BLaER1 treated with 17β-estradiol and CSF1 and Interleukin-3, amounts not matched to agents 10 nM and 100 nM (cell line): Measurements from ENCODE around the gene WIPF2.

Source experiments
- H3K27ac ChIP-seq, 11 experiments: shearing (Covaris generic); formaldehyde crosslinking; 2 replicates each; pipeline ENCODE4 v1.8.1; 2022
- H3K27me3 ChIP-seq, 11 experiments: shearing (Covaris generic); formaldehyde crosslinking; 2 replicates each; pipeline ENCODE4 v1.8.1; 2022
- H3K36me3 ChIP-seq, 11 experiments: shearing (Covaris generic); formaldehyde crosslinking; 2 replicates each; pipeline ENCODE4 v1.8.1; 2022
- H3K4me1 ChIP-seq, 10 experiments: shearing (Covaris generic); formaldehyde crosslinking; 2 replicates each; pipeline ENCODE4 v1.8.1; 2022
- H3K4me2 ChIP-seq, 11 experiments: shearing (Covaris generic); formaldehyde crosslinking; 2 replicates each; pipeline ENCODE4 v1.8.1; 2022
- H3K4me3 ChIP-seq, 10 experiments: shearing (Covaris generic); formaldehyde crosslinking; 2 replicates each; pipeline ENCODE4 v1.8.1; 2022
- H3K9ac ChIP-seq, 11 experiments: shearing (Covaris generic); formaldehyde crosslinking; 2 replicates each; pipeline ENCODE4 v1.8.1; 2022
- H3K9me3 ChIP-seq, 11 experiments: shearing (Covaris generic); formaldehyde crosslinking; replicated peaks in 1 of 11; 2 replicates each; pipeline ENCODE4 v1.8.1; 2022
- H4K20me1 ChIP-seq, 11 experiments: shearing (Covaris generic); formaldehyde crosslinking; 2 replicates each; pipeline ENCODE4 v1.8.1; 2022
- Cebpa-rat ChIP-seq, 11 experiments: shearing (Covaris generic); IDR thresholded peaks; 2 replicates each; pipeline ENCODE4 v1.8.1; 2022

The WIPF2 gene

DNA sequence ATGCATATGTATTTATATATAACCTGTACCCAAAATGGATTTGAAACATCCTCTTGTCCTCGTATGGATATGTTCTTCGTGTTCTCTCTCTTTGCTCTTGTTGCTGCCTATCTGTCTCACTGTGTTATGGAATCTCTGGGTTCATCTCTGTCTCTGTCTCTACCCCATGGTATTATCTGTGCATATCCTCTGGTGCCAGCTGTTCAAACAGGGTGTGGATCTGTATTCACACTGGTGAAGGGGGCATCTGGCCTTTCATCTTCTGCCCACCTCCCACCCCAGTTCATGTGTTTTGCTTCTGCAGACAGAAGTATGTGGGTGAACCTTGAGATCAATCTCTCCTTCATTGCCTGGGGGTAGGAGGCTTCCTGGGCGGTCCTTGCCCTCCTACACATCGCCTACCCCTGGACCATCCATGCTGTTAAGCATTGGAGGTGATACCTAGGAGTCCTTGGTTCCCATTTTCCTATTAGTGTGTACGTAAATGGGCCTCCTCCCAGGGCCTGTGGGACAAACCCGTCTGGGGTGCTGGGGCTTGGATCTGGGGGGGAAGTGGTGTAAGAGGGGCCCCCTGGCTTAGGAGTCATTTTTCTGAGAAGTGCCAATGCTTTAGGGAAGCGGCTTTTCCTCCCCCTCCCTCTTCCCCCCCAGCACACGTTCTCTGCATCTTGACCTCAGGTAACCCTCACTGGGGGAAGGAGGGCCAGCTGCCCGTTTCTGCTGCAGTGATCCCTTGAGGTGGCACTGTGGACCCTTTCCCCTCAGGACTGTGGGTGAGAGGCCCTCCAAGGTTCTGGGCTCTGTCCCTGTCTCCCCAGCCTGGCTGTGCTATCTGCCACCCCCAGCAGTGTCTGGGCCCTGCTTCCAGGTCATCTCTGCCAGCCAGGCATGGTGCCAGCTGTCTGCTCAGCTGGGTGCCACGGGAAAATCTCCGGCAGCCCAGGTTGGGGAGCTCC lies 111.0 kb downstream of the WIPF2 start:
- Histone ChIP-seq H4K20me1 (peaks cover 0 to 42% (median 0%) of the 10 kb centered on the region in 11 experiments; a peak in 8 of 22 replicates), H3K4me2 (peak overlapping the region; percentile 85 to 100 (median 99)), H3K27ac (peak overlapping the region; percentile 34 to 99 (median 73); a peak in 21 of 22 replicates), H3K27me3 (no peaks in the 10 kb centered on the region), H3K4me3 (peak overlapping the region in 8 of 10 experiments; percentile 4 to 64 (median 24); a peak in 14 of 20 replicates), H3K9ac (peak overlapping the region; percentile 21 to 76 (median 64)), H3K4me1 (peaks cover 99 to 100% (median 100%) of the 10 kb centered on the region in 10 experiments), H3K9me3 (no peaks in the 10 kb centered on the region), H3K36me3 (peaks cover 5 to 34% (median 13%) of the 10 kb centered on the region in 11 experiments; a peak in 16 of 22 replicates)
- TF ChIP-seq Cebpa-rat (IDR thresholded peaks at IDR 0.05), result no peak

DNA sequence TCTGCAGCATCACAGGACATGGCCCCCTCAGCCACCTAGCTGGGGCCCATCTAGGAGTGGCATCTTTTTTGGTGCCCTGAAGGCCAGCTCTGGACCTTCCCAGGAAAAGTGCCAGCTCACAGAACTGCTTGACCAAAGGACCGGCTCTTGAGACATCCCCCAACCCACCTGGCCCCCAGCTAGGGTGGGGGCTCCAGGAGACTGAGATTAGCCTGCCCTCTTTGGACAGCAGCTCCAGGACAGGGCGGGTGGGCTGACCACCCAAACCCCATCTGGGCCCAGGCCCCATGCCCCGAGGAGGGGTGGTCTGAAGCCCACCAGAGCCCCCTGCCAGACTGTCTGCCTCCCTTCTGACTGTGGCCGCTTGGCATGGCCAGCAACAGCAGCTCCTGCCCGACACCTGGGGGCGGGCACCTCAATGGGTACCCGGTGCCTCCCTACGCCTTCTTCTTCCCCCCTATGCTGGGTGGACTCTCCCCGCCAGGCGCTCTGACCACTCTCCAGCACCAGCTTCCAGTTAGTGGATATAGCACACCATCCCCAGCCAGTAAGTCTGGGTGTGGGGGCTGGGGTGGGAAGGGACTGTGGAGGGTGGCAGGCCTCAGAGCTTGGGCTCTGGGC lies 111.9 kb downstream of the WIPF2 start:
- Histone ChIP-seq H3K27me3 (no peaks in the 10 kb centered on the region), H3K9me3 (no peaks in the 10 kb centered on the region), H3K4me3 (peak overlapping the region in 6 of 10 experiments; percentile 6 to 64 (median 38); a peak in 12 of 20 replicates), H3K36me3 (peaks cover 5 to 37% (median 15%) of the 10 kb centered on the region in 11 experiments; a peak in 16 of 22 replicates), H3K4me2 (peak overlapping the region; percentile 85 to 100 (median 99)), H3K4me1 (peaks cover 94 to 100% (median 100%) of the 10 kb centered on the region in 10 experiments), H3K27ac (peak overlapping the region in 10 of 11 experiments; percentile 57 to 99 (median 78); a peak in 20 of 22 replicates), H4K20me1 (peaks cover 0 to 33% (median 0%) of the 10 kb centered on the region in 11 experiments; a peak in 8 of 22 replicates), H3K9ac (peak overlapping the region; percentile 21 to 76 (median 64); a peak in 21 of 22 replicates)
- TF ChIP-seq Cebpa-rat (IDR thresholded peaks at IDR 0.05), result no peak

DNA sequence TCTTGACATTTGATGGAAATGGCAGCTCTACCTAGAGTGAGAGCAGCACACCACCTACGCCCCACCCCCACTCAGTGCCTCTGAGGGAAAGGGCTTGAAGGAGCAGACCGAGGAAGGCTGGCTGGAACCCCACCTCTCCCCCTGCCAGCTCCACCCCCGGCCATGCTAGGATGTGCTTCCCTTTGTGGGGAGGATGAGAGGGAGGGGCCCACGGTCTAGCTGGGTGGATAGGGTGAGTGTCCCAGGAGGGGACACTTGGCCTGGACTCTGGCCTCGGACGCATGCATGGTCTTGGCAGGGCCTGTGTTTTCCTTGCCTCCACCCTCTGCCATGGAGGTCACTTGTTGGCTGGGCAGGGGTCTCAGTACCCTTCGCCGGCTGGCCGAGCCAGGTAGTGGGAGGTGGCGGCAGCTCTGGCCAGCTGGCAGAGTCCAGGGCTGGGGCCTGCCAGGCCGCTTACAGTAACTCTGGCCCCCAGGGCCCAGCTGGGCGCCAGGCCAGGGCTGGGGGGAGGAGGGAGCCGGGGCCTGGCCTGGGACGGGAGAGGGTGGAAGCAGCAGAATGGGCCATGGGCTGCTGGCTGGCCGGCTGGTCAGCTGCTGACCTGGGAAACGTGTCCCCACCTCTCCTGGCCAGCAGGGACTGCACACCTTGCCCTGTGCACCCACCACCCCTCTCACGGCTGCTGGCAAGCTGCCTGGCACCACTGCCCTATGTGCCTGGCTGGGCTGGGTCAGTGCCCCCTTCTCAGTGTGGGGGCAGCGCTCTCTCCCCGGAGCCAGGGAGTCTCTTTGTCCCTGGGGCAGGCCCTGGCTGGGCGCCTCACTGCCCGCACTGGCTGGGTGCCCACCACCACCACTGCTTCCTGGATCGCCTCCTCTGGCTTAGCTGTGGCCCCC lies 112.9 kb downstream of the WIPF2 start:
- peaks cover 87 to 100% (median 100%) of the 10 kb centered on the region in 10 experiments for H3K4me1 ChIP-seq
- H3K4me3 ChIP-seq, result peak overlapping the region in 5 of 10 experiments; percentile 22 to 64 (median 46); a peak in 10 of 20 replicates
- peak overlapping the region; percentile 48 to 99 (median 73) for H3K27ac ChIP-seq
- no peak for TF ChIP-seq Cebpa-rat (IDR thresholded peaks at IDR 0.05)
- peak overlapping the region; percentile 44 to 76 (median 64); a peak in 20 of 22 replicates for H3K9ac ChIP-seq
- H4K20me1 ChIP-seq, result peaks cover 0 to 23% (median 0%) of the 10 kb centered on the region in 11 experiments; a peak in 7 of 22 replicates
- H3K9me3 ChIP-seq, result no peaks in the 10 kb centered on the region
- peak overlapping the region; percentile 85 to 100 (median 99) for H3K4me2 ChIP-seq
- H3K27me3 ChIP-seq, result no peaks in the 10 kb centered on the region
- peaks cover 5 to 44% (median 15%) of the 10 kb centered on the region in 11 experiments; a peak in 16 of 22 replicates for H3K36me3 ChIP-seq
